Endothelial cell of coronary artery (primary cell): Measurements from ENCODE around the gene HEATR3. TPM values are rescaled to one million over a fixed set of nuclear protein-coding genes. Genes with fewer than 3 reads are reported as not detected.

Experiments
- total RNA-seq: library from RNA; depleted of rRNA; stranded (reverse); fragments of >200 nt; gene quantifications from 2 replicates; pipeline ENCODE4 v1.2.3, GENCODE V29; 2014

HEATR3 gene, protein sequence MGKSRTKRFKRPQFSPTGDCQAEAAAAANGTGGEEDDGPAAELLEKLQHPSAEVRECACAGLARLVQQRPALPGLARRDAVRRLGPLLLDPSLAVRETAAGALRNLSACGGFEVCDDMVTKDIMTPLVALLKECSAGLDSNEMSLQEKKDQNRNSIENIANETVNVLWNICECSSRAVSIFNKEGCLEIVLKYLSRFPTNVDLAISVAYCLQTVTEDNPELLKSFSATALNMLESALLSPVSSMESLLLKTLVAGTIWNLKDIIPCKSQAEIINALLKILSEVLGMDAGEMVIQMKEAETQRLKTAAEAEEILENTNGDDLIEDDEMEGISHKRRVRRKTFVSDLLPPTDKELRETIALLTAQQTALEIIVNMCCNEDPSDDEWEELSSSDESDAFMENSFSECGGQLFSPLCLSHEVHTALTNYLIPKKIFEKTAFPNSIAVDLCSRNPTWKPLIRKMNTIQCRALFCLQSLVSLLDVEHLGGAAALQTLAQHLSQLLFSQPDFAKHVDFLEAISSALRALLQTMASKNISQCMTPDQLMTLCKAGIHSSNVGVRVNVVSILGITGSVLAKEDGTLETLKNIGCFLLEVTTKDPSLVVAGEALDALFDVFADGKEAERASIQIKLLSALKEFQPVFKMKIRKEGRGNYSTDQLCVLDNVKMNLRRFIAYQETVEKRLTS
- total RNA-seq = 25.8 and 25.9 TPM in 2 replicates

DNA sequence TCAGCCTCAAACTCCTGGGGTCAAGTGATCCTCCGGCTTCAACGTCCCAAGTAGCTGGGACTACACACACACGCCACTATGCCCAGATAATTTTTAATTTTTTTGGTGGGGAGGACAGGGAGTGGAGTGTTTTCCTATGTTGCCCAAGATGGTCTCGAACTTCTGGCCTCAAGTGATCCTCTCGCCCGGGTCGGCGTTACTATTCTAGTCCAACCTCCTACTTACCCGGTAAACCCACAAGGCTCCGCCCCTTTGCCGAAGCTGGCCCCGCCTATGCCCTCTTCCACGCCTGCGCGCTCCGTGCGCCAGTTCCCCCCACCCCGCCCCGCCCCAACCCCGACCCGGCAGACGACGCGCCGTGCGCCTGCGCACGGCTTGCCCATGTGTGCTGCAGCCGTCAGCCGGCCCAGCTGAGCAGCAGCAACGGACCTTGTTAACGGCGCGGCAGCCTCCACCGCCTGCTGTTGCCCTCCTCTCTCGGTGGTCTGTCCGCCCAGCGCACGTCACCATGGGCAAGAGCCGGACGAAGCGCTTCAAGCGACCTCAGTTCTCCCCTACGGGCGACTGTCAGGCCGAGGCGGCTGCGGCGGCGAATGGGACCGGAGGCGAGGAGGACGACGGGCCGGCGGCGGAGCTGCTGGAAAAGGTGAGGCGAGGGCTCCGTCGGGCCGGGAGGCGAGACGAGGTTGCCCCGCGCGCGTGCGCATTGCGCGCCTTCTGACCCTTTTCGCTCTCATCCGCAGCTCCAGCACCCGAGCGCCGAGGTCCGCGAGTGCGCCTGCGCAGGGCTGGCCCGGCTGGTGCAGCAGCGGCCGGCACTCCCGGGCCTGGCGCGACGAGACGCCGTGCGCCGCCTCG is at the start of gene HEATR3:
Gene HEATR3 (plus strand): TSS at position 347 of the 858 bp plus-strand sequence. CDS start 162 bp downstream, at position 509.

DNA sequence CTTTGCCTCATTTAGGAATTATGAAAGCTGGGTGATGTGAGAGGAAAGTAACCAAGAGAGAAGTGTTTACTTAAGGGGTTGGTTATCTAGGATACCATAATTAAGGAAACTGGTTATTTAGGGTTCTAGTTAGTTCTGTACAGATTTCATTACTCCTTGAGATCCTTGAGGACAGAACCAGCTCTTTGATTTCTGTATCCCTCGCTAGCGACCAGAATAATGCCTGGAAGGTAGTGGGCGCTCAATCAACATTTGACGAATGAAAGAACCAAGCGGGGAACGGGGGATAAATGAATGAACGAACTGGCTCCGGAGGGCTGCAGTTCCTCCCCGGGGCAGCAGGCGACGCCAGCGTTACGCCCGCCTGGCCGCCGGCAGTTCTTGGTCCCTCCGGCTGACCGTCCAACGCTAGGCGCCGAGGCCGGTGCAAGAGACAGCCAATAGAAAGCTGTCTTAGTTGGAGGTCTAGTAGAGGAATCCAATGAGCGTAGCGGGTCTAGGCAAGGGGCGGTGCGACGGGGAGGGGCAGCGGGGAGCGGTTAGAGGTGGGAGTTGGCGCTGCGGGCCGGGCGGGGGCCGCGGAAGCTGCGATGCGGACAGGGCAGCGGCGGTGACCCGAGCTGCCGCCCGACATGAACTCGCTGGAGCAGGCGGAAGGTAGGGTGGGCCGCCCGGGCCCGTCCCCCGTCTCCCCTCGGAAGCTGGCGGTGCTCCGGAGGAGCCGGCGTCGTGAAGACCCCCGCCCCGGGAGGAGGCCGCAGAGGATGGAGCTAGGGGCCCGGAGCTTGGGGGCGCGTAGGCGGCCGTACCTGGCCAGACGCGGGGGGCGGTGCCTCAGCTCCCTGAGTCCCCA is 40.9 kb upstream of the HEATR3 start, which contains the start of gene CNEP1R1:
Gene CNEP1R1 (plus strand): TSS at position 542 of the 853 bp plus-strand sequence. CDS start 91 bp downstream, at position 633.

DNA sequence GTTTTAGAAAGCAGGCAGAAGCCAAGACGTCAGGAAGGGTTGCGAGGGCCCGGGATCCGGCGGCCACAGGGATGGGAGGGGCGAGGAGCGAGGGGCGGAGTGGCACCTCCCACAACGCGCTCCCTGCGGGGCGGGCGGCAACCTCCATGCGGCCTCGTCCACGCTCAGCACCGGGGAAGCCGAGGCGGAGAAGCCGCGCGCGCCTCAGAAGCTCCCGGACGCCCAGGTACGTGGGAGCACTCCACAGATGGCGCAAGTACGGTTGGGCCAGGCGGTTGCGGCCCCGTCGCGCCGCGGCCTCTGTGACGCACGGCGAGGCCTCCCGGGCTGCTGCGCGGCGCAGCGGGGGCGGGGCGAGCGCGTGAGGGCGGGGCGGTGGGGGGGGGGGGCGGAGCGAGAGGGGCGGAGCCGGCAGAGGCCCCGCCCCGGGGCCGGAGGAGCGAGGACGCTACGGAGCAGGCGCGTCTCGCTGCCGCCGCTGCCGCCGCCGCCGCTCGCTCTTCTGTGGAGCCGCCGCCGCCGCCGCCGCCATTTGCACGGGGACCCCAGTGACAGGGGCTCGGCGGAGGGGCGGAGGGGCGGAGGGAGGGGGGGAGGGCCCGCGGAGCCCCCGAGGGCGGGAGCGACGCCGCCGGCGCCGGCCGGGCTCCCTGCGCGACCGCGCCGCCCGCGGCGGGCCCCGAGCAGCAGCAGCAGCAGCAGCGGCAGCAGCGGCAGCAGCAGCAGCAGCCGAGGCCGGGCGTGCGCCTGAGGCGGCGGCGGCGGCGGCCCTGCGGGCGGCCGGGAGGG is 87.2 kb downstream of the HEATR3 start, which contains the start of gene TENT4B:
Gene TENT4B (plus strand): TSS at position 500 of the 789 bp plus-strand sequence. CDS start 316 bp downstream, outside the sequence.

Other genes starting within 250 kb of the HEATR3 start
- gene ZNF423, start 209.9 kb upstream of the HEATR3 start, total RNA-seq = 0.90 and 1.5 TPM in 2 replicates
- 23.9 and 24.3 TPM in 2 replicates for gene CNEP1R1, start 40.7 kb upstream of the HEATR3 start, total RNA-seq
- 8.5 and 9.6 TPM in 2 replicates for gene TENT4B, start 87.3 kb downstream of the HEATR3 start, total RNA-seq
- 8.3 and 43.4 TPM in 2 replicates for gene ADCY7, start 200.6 kb downstream of the HEATR3 start, total RNA-seq